ENCODE data around the gene GNB2. TPM values are rescaled to one million over a fixed set of nuclear protein-coding genes. Genes with fewer than 3 reads are reported as not detected.

GNB2 gene
- total RNA-seq, 6 experiments from 2014 or later = 301 to 369 (median 322) TPM

GRCh38 chr7:100682228-100682741 lies 8.7 kb downstream of the GNB2 start:
- no peak for TF ChIP-seq CTCF (IDR thresholded peaks at IDR 0.05)
- Mint-ChIP-seq H3K4me3 (no peak overlapping the region; the same call in 1 of the 2 replicates), H3K27ac (no peak overlapping the region; the same call in 1 of the 2 replicates), H3K27me3 (ENCODE audit: insufficient read depth) (peaks cover 7% of the 10 kb centered on the region), H3K36me3 (ENCODE audit: low read depth) (peaks cover 17% of the 10 kb centered on the region; the same call in 1 of the 2 replicates), H3K9me3 (no peaks in the 10 kb centered on the region), H3K4me1 (ENCODE audit: low read depth) (peaks cover 27% of the 10 kb centered on the region; the same call in 1 of the 2 replicates)
- DNase-seq = peak; percentile 43

GRCh38 chr7:100682991-100683658 lies 9.6 kb downstream of the GNB2 start:
- H3K4me1 Mint-ChIP-seq (ENCODE audit: low read depth) = peaks cover 29% of the 10 kb centered on the region
- H3K27me3 Mint-ChIP-seq (ENCODE audit: insufficient read depth) = peaks cover 4% of the 10 kb centered on the region
- no peak for DNase-seq
- peaks cover 13% of the 10 kb centered on the region; the same call in 1 of the 2 replicates for H3K36me3 Mint-ChIP-seq (ENCODE audit: low read depth)
- H3K4me3 Mint-ChIP-seq = no peak overlapping the region
- H3K9me3 Mint-ChIP-seq = no peaks in the 10 kb centered on the region
- no peak overlapping the region for H3K27ac Mint-ChIP-seq
- TF ChIP-seq CTCF (IDR thresholded peaks at IDR 0.05) = no peak

- Mint-ChIP-seq H3K27ac (no peak overlapping the region), H3K9me3 (no peaks in the 10 kb centered on the region), H3K4me3 (no peak overlapping the region), H3K27me3 (ENCODE audit: insufficient read depth) (peaks cover 3% of the 10 kb centered on the region), H3K4me1 (ENCODE audit: low read depth) (peaks cover 35% of the 10 kb centered on the region), H3K36me3 (ENCODE audit: low read depth) (peaks cover 9% of the 10 kb centered on the region; the same call in 1 of the 2 replicates)
- DNase-seq = no peak
- no peak for TF ChIP-seq CTCF (IDR thresholded peaks at IDR 0.05)
Measured at GRCh38 chr7:100683659-100684533, 10.4 kb downstream of the GNB2 start.

- Mint-ChIP-seq H3K36me3 (ENCODE audit: low read depth) (peaks cover 9% of the 10 kb centered on the region; the same call in 1 of the 2 replicates), H3K27me3 (ENCODE audit: insufficient read depth) (peaks cover 3% of the 10 kb centered on the region), H3K27ac (no peak overlapping the region), H3K4me1 (ENCODE audit: low read depth) (peaks cover 31% of the 10 kb centered on the region), H3K9me3 (no peaks in the 10 kb centered on the region), H3K4me3 (no peak overlapping the region)
- DNase-seq = no peak
- no peak for TF ChIP-seq CTCF (IDR thresholded peaks at IDR 0.05)
Measured at GRCh38 chr7:100684534-100685042, 11.0 kb downstream of the GNB2 start.

GRCh38 chr7:100685049-100685605 lies 11.6 kb downstream of the GNB2 start:
- Mint-ChIP-seq H3K4me1 (ENCODE audit: low read depth) (peaks cover 27% of the 10 kb centered on the region), H3K9me3 (no peaks in the 10 kb centered on the region), H3K4me3 (no peak overlapping the region), H3K27me3 (ENCODE audit: insufficient read depth) (peaks cover 3% of the 10 kb centered on the region), H3K27ac (no peak overlapping the region), H3K36me3 (ENCODE audit: low read depth) (peaks cover 9% of the 10 kb centered on the region; the same call in 1 of the 2 replicates)
- DNase-seq = no peak
- TF ChIP-seq CTCF (IDR thresholded peaks at IDR 0.05) = no peak

All from HFFc6 (cell line).